Activated CD8-positive, alpha-beta T cell treated with anti-CD3 and anti-CD28 coated beads for 36 hours (primary cell): ENCODE measurements around the gene SEL1L3. TPM values are rescaled to one million over a fixed set of nuclear protein-coding genes. Genes with fewer than 3 reads are reported as not detected.

Source experiments
- ATAC-seq: fragments of 200-7000 bp; cut with Tn5 transposase; one replicate; pipeline ENCODE4 v1.10.0; 2021; ENCODE audit warnings: mild to moderate bottlenecking, moderate library complexity
- CTCF ChIA-PET: fragments of 350-600 bp; sonication (Branson Sonifier 250); formaldehyde crosslinking; loops from one replicate; lab custom pipeline; 2021; ENCODE audit warnings: antibody characterized with exemption; lab: Charles Lee
- POLR2A ChIA-PET: fragments of 350-600 bp; sonication (Branson Sonifier 250); formaldehyde crosslinking; loops from one replicate; lab custom pipeline; 2021; ENCODE audit warnings: antibody characterized with exemption; lab: Charles Lee
- DNase-seq: peaks from one replicate; pipeline ENCODE4 v3.0.0-alpha.2; 2020
- H3K27ac Mint-ChIP-seq: one replicate; pipeline ENCODE4 v1.8.0; 2021; ENCODE audit warnings: mild to moderate bottlenecking, mixed read lengths
- H3K27me3 Mint-ChIP-seq: one replicate; pipeline ENCODE4 v1.8.0; 2021; ENCODE audit warnings: mixed read lengths
- H3K36me3 Mint-ChIP-seq: one replicate; pipeline ENCODE4 v1.8.0; 2021; ENCODE audit warnings: low read depth, mixed read lengths
- H3K4me1 Mint-ChIP-seq: one replicate; pipeline ENCODE4 v1.8.0; 2021; ENCODE audit warnings: low read depth, mixed read lengths
- H3K4me3 Mint-ChIP-seq: one replicate; pipeline ENCODE4 v1.8.0; 2021; ENCODE audit warnings: mild to moderate bottlenecking, moderate library complexity, mixed read lengths
- H3K9me3 Mint-ChIP-seq: one replicate; pipeline ENCODE4 v1.8.0; 2021; ENCODE audit warnings: mixed read lengths
- intact Hi-C: fragments of 100-400 bp; cut with micrococcal nuclease; formaldehyde crosslinking; loops from one replicate; pipeline ENCODE4 v1.10.0; 2022
- total RNA-seq, 2 experiments: library from RNA; stranded (reverse); gene quantifications; one replicate each; pipeline ENCODE4 v1.2.3, GENCODE V29; 2021
- TF ChIP-seq, protein P1 (sequence below): fragments of 200-600 bp; IDR thresholded peaks from one replicate; pipeline ENCODE4 v1.8.0; 2022; ENCODE audit warnings: antibody characterized with exemption, mild to moderate bottlenecking

SEL1L3 gene
- total RNA-seq, 2 experiments from 2014 or later: 34.8 to 36.9 TPM

DNA sequence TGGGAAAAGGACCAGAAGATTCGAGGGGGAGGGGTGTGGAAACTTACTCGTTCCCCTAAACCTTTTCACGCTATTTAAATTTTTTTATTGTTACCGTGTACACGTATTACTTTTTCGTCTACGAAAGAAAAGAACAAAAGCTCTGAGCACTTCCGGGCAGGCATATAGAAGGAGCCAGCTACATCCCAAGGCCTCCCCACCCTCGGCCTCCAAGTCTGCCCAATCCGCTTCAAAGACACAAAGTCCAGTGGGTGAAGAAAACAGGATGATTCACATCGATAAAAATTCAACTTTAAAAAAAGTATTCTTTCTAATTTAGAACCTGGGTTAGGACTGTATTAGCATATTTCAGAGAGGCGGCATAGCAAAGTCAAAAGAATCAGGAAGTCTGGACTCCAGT is 23.1 kb downstream of the SEL1L3 start:
- ATAC-seq (no peak), DNase-seq (no peak)
- Mint-ChIP-seq H3K27me3 (no peaks in the 10 kb centered on the region), H3K27ac (no peak overlapping the region), H3K4me1 (peaks cover 23% of the 10 kb centered on the region), H3K4me3 (no peak overlapping the region), H3K9me3 (no peaks in the 10 kb centered on the region), H3K36me3 (peaks cover 13% of the 10 kb centered on the region)
- CTCF ChIA-PET: no interaction called here
- POLR2A ChIA-PET: no interaction called here
- TF ChIP-seq, protein P1, sequence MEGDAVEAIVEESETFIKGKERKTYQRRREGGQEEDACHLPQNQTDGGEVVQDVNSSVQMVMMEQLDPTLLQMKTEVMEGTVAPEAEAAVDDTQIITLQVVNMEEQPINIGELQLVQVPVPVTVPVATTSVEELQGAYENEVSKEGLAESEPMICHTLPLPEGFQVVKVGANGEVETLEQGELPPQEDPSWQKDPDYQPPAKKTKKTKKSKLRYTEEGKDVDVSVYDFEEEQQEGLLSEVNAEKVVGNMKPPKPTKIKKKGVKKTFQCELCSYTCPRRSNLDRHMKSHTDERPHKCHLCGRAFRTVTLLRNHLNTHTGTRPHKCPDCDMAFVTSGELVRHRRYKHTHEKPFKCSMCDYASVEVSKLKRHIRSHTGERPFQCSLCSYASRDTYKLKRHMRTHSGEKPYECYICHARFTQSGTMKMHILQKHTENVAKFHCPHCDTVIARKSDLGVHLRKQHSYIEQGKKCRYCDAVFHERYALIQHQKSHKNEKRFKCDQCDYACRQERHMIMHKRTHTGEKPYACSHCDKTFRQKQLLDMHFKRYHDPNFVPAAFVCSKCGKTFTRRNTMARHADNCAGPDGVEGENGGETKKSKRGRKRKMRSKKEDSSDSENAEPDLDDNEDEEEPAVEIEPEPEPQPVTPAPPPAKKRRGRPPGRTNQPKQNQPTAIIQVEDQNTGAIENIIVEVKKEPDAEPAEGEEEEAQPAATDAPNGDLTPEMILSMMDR: no peak
- intact Hi-C loops: no loop called here

DNA sequence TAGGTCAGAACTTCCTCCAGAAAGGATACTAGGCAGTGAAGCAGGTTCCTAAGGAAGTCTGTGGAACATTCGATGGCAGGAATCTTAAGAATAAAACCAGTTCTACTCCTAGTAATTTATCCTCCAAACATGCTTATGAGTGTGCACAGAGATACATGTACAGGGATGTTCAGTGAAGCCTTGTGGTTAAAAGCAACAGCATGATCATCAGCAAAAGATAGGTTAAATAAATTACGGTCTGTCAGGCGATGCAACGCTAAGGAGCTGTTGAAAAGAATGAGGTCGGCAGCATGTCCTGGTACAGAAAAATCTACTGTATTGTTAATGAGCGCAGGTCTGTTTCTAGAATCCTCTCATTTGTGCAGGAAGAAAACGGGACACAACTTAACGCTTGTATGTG is 23.6 kb downstream of the SEL1L3 start:
- DNase-seq (no peak), ATAC-seq (no peak)
- Mint-ChIP-seq H3K27ac (no peak overlapping the region), H3K27me3 (no peaks in the 10 kb centered on the region), H3K4me1 (peaks cover 22% of the 10 kb centered on the region), H3K9me3 (no peaks in the 10 kb centered on the region), H3K4me3 (no peak overlapping the region), H3K36me3 (peaks cover 13% of the 10 kb centered on the region)
- POLR2A ChIA-PET: no interaction called here
- TF ChIP-seq, protein P1: no peak
- CTCF ChIA-PET: no interaction called here
- intact Hi-C loops: no loop called here

DNA sequence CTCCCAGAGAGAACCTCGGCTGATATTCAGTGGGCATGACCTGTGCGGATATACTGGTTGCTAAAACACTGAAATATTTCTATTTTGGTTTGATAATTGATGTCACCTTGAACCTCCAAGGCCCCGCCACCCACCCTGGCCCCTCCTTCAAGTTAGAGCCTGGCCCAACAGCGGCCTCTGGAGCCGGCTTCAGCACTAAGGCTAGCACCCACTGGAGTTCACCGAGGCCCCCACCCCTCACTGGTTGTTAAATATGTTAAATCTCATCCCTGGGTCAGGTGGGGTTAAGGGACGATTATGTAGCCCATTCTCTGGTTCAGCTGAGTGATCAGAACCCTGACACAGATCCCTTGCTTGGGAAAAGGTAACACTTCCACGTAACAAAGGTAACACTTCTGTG is 24.3 kb downstream of the SEL1L3 start:
- peaks cover 16% of the 10 kb centered on the region for H3K4me1 Mint-ChIP-seq
- TF ChIP-seq, protein P1: no peak
- H3K4me3 Mint-ChIP-seq: no peak overlapping the region
- no peaks in the 10 kb centered on the region for H3K27me3 Mint-ChIP-seq
- peaks cover 13% of the 10 kb centered on the region for H3K36me3 Mint-ChIP-seq
- ChIA-PET CTCF (interaction anchor here (0.5 kb wide), 1 partner anchor 23 kb away, joined by 4 read pairs; no protein-coding TSS in a partner anchor), POLR2A (interaction anchor here (0.6 to 1.4 kb wide), 2 partner anchors 200 to 238 kb away, joined by 3 to 4 read pairs; no protein-coding TSS in a partner anchor)
- ATAC-seq (no peak), DNase-seq (no peak)
- intact Hi-C loops: no loop called here
- H3K9me3 Mint-ChIP-seq: no peaks in the 10 kb centered on the region
- H3K27ac Mint-ChIP-seq: no peak overlapping the region

DNA sequence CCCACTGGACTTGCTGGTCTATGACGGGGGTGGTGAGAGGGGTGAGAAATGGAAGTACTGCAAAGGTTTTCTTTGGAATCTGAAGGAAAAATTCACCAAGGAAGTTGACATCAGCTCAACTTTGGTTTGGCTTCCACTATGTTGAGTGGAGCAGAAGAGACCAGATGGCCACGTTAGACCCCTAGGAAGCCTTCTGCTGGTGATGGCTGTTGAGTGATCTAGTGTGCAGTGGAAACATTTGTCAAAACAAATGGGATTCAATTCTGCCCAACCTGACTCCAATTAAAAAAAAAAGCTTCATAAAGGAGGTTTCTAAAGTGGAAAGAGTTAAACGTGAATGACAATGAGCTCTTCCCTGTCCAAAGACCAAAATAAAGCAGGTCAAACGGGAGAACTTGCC is 25.7 kb downstream of the SEL1L3 start:
- POLR2A ChIA-PET: interaction anchor here (1.4 kb wide), 1 partner anchor 201 kb away, joined by 4 read pairs; no protein-coding TSS in a partner anchor
- CTCF ChIA-PET: no interaction called here
- ATAC-seq: no peak

DNA sequence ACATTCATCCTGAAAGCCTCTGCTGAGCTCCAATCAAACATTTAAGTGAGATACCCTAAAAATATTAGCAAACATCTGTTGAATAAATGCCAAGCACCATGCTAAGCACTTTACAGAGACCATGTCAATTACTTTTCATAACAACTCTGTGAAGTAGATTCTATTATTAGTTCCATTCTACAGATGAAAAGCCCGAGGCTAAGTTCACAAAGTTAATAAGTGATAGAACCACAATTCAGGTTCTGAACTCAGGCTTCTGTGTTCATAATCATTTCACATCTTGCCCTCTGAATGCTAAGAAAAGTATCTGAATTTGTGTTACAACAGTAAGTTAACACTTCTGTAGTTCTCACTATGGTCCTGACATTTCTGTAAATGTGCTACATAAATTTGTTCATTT is 27.4 kb downstream of the SEL1L3 start:
- Mint-ChIP-seq H3K4me3 (no peak overlapping the region), H3K27me3 (no peaks in the 10 kb centered on the region), H3K4me1 (no peaks in the 10 kb centered on the region), H3K9me3 (no peaks in the 10 kb centered on the region), H3K36me3 (peaks cover 26% of the 10 kb centered on the region), H3K27ac (no peak overlapping the region)
- TF ChIP-seq, protein P1: no peak
- CTCF ChIA-PET: no interaction called here
- no peak for ATAC-seq
- intact Hi-C loops: no loop called here
- POLR2A ChIA-PET: no interaction called here
- no peak for DNase-seq

More for the DNA sequence above, 25.7 kb downstream of the SEL1L3 start:
- DNase-seq: no peak
- Mint-ChIP-seq H3K4me1 (peaks cover 4% of the 10 kb centered on the region), H3K4me3 (no peak overlapping the region), H3K27ac (no peak overlapping the region), H3K27me3 (no peaks in the 10 kb centered on the region), H3K9me3 (no peaks in the 10 kb centered on the region), H3K36me3 (peaks cover 16% of the 10 kb centered on the region)
- intact Hi-C loops: no loop called here
- TF ChIP-seq, protein P1: no peak
